ENCODE measurements around the gene NECAP2. TPM values are rescaled to one million over a fixed set of nuclear protein-coding genes. Genes with fewer than 3 reads are reported as not detected.
"Not testable (repeated sequence)": the region's sequence is repeated elsewhere in the genome, so short reads cannot be mapped to it uniquely, and the experiment has no call there.

Gene NECAP2
- total RNA-seq, 1 donor from 2014 or later = 49.7 TPM

DNA sequence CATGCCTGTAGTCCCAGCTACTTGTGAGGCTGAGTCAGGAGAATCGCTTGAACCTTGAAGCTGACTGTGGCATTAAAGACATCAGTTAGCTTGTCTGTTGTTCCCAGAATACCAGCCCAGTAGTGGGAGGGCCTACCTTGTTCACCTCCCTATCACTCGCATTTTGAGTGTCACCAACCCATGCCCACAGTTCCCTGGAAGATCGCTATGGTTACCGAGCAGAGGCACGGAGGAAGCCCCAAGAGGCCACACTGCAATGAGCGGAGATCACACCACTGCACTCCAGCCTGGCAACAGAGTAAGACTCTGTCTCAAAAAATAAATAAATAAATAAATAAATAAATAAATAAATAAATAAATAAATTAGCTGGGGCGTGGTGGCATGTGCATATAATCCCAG is 52.4 kb downstream of the NECAP2 start:
- not testable (repeated sequence) for DNase-seq (ENCODE audit: low spot score)

DNA sequence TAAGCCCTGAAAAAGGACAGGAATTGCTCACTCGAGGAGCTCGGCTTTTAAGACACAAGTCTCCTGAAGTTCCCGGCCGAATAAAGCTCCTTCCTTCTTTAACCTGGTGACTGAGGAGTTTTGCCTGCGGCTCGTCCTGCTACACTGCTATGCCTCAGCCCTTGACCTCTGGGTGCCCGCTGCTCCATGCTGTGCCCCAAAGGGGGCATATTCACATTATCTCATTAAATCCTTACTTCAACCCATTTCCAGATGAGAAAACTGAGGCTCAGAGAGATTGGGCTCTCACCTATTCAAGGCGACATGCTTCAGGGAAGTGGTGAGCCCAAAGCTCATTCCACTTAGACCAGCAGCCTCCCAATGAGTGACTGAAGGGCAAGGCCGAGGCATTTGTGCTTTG is 53.2 kb downstream of the NECAP2 start:
- DNase-seq (ENCODE audit: low spot score) = not testable (repeated sequence)

DNA sequence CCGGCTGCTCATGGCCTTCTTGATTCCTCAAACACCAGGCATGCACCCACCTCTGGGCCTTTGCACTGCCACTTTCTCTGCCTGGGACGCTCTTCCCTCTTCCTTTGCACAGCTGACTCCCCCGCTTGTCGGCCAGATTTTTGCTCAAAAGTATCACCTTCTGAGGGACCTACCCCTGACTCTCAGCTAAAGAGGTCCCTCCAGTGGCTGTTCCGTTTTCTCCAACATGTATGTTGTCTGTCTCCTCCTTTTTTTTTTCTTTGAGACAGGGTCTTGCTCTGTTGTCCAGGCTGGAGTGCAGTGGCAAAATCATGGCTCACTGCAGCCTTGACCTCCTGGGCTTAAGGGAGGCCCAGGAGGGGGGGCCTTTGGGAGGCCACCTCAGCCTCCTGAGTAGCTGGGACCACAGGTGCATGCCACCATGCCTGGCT is 57.0 kb downstream of the NECAP2 start:
- not testable (repeated sequence) for DNase-seq (ENCODE audit: low spot score)

DNA sequence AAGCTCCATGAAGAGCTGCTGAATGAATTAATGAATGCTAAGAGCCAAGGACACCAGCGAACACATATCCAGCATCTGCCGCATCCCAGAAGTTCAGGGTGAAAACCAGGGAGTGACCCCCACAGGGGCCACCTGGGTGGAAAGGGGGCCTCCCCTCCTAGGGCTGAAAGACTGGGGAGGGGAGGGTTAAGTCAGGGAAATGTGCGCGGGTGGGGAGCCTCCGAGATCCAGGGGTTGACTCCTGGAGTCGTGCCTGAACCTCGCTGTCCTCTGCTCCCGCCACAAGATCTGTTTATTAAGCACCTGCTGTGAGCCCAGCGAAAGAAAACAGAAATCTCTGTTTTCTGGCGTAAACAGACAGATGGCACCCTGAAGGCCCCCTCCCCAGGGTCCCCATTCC is 57.5 kb downstream of the NECAP2 start:
- DNase-seq (ENCODE audit: low spot score) = peak; percentile 81

DNA sequence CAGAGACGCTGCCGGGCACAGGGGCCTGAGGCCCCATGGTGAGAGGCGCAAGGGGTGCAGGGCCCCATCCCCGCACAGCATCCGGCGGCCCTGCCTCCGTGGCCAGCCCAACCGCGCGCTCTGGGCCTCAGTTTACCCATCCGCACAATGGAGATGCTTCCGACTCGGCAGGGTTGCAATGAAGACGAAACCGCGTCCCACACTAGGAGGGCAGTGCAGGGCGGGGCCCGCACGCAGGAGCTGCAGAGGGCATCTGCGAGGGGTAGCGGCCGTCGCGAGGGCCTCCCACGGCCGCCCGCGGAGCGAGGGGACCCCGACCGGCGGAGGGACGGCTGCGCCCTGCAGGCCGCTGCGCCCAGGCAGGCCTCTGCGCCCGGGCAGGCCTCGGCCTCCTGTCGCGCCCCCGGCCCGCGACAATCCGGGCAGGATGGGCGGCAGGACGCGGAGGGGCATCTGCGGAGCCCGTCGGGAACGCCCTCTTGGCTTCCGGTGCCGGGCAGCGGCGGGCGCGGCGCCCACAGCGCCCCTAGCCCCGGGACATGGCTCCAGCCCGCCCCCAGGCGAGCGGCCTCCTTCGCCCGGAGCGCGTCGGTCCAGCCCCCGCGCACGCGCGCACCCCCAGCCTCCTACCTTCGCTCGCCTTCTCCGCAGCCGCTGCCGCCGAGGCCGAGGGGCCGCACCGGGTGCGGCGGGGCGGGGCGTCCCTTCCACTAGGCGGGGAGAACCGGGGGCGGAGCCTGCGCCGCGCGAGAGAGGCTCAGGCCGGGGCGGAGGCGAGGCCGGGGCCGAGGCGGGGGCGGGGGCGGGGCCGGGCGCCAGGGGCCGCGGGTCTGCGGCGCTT is 58.3 kb downstream of the NECAP2 start:
- peak; percentile 93 for DNase-seq (ENCODE audit: low spot score)

DNA sequence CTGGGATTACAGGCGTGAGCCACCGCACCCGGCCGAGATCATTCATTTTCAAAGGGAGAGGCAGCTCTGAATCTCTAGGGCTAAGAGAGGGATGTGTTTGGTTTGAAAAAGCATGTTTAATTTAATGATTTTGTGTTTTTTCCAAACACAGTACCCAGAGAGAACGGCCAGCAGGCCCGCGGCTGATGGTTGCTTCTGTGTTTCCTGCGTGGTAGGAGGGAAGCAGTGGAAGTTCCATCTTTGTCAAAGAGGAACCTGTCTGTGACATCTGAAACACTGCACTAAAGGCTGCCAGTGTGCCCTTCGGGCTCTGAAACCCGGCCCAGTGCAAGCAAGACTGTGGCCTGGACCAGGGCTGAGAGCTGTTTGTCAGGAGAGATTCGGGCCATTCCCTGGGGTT is 59.9 kb downstream of the NECAP2 start:
- DNase-seq (ENCODE audit: low spot score) = not testable (repeated sequence)

DNA sequence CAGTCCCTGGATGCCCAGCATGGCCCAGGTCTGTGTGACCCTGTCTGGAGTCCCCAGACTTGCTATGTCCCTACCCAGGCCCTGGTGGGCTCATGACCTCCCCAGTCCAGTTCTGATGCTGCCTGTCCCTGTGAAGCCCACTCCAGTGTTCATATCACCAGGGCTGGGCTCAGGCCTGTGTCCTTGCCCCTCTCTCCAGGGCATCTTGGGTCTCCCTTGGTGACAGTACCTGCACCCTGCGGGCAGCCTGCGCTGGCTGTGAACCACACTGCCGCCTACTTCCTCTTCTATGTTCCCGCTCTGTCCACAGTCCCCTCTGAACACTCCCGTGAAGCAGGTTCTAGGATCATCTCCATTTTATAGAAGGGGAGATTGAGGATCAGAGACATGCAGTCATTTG is 60.5 kb downstream of the NECAP2 start:
- not testable (repeated sequence) for DNase-seq (ENCODE audit: low spot score)

DNA sequence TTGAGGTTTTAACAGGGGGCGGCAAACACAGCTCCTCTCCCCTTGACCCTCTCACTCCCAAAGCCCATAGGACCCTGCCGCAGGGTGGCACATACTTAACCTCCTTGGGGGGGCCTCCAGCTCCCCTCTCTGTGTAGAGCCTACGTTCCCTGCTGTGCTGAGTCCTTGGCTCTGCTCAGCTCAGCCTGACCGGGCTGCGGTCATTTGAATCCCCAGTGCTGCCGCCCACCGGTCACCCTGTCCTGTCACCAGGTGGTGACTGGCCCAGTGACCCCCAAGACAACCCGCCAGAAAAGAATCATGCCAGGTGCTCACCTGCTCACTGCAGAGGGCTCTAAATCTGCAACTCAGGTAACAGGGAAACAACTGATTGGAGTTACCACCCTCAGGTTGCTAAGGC is 60.9 kb downstream of the NECAP2 start:
- not testable (repeated sequence) for DNase-seq (ENCODE audit: low spot score)

DNA sequence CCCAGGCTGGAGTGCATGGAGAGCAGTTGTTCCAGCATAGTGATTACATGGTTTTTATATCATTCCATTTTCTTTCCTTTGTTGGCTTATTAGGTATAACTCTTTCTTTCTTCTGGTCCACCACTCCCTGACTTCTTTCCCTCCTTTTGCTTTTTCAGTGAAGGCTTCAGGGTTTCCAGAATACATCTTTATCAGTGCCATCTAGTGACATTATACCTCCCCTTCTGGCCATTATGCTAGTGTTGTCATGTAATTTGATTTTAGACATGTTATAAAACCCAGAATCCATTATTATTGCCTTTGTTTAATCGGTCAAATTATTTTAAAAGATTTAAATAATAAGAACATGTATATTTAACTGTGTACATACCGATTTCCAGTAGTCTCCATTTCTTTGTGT is 63.0 kb downstream of the NECAP2 start:
- no peak for DNase-seq (ENCODE audit: low spot score)

DNA sequence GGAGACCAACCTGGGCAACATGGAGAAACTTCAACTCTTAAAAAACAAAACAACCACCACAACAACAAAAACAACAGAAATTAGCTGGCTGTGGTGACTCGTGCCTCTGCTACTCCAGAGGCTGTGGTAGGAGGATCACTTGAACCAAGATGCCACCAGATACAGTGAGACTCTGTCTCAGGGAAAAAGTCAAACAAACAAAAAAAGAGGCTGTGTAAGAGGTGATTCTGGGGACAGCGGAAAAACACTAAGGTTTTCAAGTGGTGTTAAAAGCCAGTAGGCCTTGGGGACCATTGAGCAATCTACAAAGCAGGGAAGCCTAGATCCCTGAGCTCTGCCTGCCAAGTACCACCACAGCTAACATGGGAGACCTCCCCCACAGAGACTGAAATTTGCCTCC is 65.3 kb downstream of the NECAP2 start:
- not testable (repeated sequence) for DNase-seq (ENCODE audit: low spot score)

DNA sequence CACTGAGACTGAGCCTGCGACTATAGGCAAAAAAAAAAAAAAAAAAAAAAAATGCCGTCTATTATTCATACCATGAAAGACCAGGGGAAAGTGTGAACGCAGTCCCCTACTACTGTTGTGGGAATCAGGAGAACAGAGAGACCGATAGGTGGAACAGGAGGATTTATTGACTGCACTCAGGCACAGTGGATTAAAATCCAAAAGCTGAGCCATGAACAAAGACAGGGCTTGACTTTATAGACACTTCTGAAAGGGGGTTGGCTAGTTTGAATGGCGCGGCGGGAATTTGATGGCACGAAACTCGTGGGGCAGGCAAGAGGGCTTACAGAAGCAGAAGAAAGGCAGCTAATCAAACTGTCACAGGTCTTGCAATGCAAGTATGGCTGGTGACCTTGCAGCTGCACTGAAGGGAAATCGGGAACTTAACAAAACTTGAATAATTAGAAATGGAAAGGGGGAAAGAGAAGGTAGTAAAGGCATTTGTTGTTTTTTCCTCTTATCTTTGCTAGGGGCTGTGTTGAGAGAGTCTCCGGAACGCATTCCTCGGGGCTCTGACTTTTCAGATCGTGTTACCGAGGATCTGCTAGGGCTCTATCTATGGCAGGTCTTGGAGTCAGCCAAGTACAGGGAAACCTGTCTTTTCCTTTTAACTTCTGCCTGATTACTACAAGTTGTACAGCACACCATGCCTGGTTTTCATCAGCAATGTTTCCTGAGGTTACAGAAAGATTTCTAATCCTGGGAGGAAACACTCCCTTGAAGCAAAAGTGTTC is 66.0 kb downstream of the NECAP2 start:
- DNase-seq (ENCODE audit: low spot score) = not testable (repeated sequence)

DNA sequence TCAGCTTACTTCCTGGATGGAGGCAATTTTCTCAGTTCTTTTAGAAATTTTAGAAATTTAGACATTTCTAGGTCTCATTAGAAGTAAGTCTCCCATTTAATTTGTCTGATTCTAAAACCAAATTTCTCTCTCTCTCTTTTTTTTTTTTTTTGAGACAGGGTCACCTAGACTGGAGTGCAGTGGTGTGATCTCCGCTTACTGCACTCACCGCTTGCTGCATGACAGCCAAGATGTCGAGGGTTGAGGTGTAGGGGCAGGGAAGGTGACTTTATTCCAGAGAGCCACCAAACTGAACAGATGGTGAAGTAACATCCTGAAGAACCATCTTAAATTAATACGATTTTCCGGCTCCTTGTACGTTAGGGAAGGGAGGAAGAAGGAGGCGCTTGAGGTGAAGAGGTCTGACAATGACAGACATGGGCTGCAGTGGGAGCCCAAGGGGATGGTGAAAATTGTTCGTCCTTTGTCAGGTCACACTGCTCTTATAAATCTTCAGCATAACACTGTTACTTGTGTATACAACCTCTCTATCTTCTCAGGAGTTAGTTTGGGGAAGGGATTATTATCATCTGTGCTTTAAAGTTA is 68.4 kb downstream of the NECAP2 start:
- not testable (repeated sequence) for DNase-seq (ENCODE audit: low spot score)

Other genes starting within 250 kb of the NECAP2 start
- 6.7 TPM for gene ARHGEF19, start 228.1 kb upstream of the NECAP2 start, total RNA-seq
- gene CPLANE2, start 203.5 kb upstream of the NECAP2 start, total RNA-seq = 1.9 TPM
- 16.1 TPM for gene FBXO42, start 88.2 kb upstream of the NECAP2 start, total RNA-seq
- gene SZRD1, start 73.5 kb upstream of the NECAP2 start, total RNA-seq = 133 TPM
- gene SPATA21, start 3.3 kb upstream of the NECAP2 start, total RNA-seq = not detected
- gene RNU1-1, start 73.6 kb downstream of the NECAP2 start, total RNA-seq = 6,165 TPM
- 25.8 TPM for gene NBPF1, start 172.8 kb downstream of the NECAP2 start, total RNA-seq
- 6,165 TPM for gene RNU1-3, start 226.2 kb downstream of the NECAP2 start, total RNA-seq

Measured in mesenteric fat pad (tissue), 1 donor.